Neural cell (in vitro differentiated cells): ENCODE results near the gene GALNT11.
"Not testable (repeated sequence)": the region's sequence is repeated elsewhere in the genome, so short reads cannot be mapped to it uniquely, and the experiment has no call there.

Source experiments
- EZH2 ChIP-seq: fragments of 200-600, 300-800 bp; shearing (Covaris generic), sonication (generic); IDR thresholded peaks from 2 replicates; pipeline ENCODE4 v1.6.1; 2014; ENCODE audit warnings: antibody characterized with exemption, low read length, borderline replicate concordance, mild to moderate bottlenecking; ENCODE audit not compliant: insufficient read depth, poor library complexity, severe bottlenecking
- POLR2AphosphoS5 ChIP-seq: IDR thresholded peaks from 2 replicates; pipeline ENCODE4 v1.6.1; 2012
- RAD21 ChIP-seq: fragments of 450-650 bp; conservative IDR thresholded peaks from 2 replicates; pipeline ENCODE4 v1.6.1; 2014; ENCODE audit warnings: antibody characterized with exemption, mild to moderate bottlenecking, moderate library complexity
- TAF1 ChIP-seq: IDR thresholded peaks from 2 replicates; pipeline ENCODE4 v1.6.1; 2012; ENCODE audit warnings: low read depth

- not testable (repeated sequence) for TF ChIP-seq TAF1, EZH2, RAD21, POLR2AphosphoS5
Observed at GRCh38 chr7:152038410-152038809, 12.9 kb downstream of the GALNT11 start.
